ENCODE measurements around the gene ZNRF2.

The ZNRF2 gene

DNA sequence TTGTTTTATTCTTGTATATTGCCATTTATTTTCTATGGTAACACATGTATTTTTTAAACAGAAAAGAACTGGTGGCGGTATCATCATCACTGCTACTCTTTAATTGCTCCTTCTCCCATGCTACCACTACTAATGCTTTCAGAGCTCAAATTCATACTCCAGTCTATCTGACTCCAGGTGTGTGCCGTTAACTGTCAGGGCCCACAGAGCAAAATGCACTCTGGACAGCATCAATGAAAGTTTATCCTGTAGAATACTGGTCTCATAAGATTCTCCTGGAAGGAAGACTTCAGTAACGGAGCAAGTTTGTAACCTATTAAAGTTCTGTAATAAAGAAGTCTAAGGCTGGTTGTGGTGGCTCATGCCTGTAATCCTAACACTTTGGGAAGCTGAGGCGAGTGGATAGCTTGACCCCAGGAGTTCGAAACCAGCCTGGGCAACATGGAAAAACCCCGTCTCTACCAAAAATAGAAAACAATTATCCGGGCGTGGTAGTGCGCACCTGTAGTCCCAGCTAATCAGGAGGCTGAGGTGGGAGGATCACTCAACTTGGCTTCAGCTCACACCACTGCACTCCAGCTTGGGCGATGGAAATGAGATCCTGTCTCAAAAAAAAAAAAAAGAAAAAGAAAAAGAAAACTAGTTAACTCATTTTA lies 18.4 kb downstream of the ZNRF2 start:
- Histone ChIP-seq H3K4me3 (ENCODE audit: insufficient read depth, low read length, poor library complexity, severe bottlenecking) (no peak overlapping the region), H3K4me2 (ENCODE audit: low read depth, low read length, poor library complexity, severe bottlenecking) (no peak overlapping the region), H3K9me2 (replicated peaks; ENCODE audit: insufficient read depth, low read length) (no peaks in the 10 kb centered on the region), H3F3A (ENCODE audit: insufficient read depth) (peaks cover 7% of the 10 kb centered on the region; the same call in 1 of the 2 replicates), H3K9ac (ENCODE audit: low read length) (no peak overlapping the region), H3K79me2 (ENCODE audit: insufficient read depth, low read length) (peaks cover 100% of the 10 kb centered on the region), H4K20me1 (ENCODE audit: low read depth, low read length) (peaks cover 68% of the 10 kb centered on the region), H3K9me3 (ENCODE audit: insufficient read depth, low read length) (no peaks in the 10 kb centered on the region), H3K27ac (ENCODE audit: low read depth, low read length) (no peak overlapping the region), H3K36me3 (ENCODE audit: low read length) (no peaks in the 10 kb centered on the region), H2AFZ (ENCODE audit: low read depth, low read length, severe bottlenecking) (no peak overlapping the region), H3K27me3 (ENCODE audit: low read length) (no peaks in the 10 kb centered on the region)
- TF ChIP-seq EZH2phosphoT487 (conservative IDR thresholded peaks at IDR 0.05; ENCODE audit: low read length) (no peak), CTCF (IDR thresholded peaks at IDR 0.05; ENCODE audit: insufficient read depth, low read length, poor library complexity, severe bottlenecking) (no peak)

- Histone ChIP-seq H3K36me3 (ENCODE audit: low read length) (no peaks in the 10 kb centered on the region), H3F3A (ENCODE audit: insufficient read depth) (peaks cover 7% of the 10 kb centered on the region; the same call in 1 of the 2 replicates), H3K9me3 (ENCODE audit: insufficient read depth, low read length) (no peaks in the 10 kb centered on the region), H3K27ac (ENCODE audit: low read depth, low read length) (no peak overlapping the region), H3K27me3 (ENCODE audit: low read length) (no peaks in the 10 kb centered on the region), H3K4me2 (ENCODE audit: low read depth, low read length, poor library complexity, severe bottlenecking) (no peak overlapping the region), H4K20me1 (ENCODE audit: low read depth, low read length) (peaks cover 75% of the 10 kb centered on the region), H3K79me2 (ENCODE audit: insufficient read depth, low read length) (peaks cover 100% of the 10 kb centered on the region), H3K4me3 (ENCODE audit: insufficient read depth, low read length, poor library complexity, severe bottlenecking) (no peak overlapping the region), H3K9ac (ENCODE audit: low read length) (no peak overlapping the region), H3K9me2 (replicated peaks; ENCODE audit: insufficient read depth, low read length) (no peaks in the 10 kb centered on the region), H2AFZ (ENCODE audit: low read depth, low read length, severe bottlenecking) (no peak overlapping the region)
- TF ChIP-seq EZH2phosphoT487 (conservative IDR thresholded peaks at IDR 0.05; ENCODE audit: low read length) (no peak), CTCF (IDR thresholded peaks at IDR 0.05; ENCODE audit: insufficient read depth, low read length, poor library complexity, severe bottlenecking) (no peak)
Observed at GRCh38 chr7:30303312-30304039, 19.1 kb downstream of the ZNRF2 start.

DNA sequence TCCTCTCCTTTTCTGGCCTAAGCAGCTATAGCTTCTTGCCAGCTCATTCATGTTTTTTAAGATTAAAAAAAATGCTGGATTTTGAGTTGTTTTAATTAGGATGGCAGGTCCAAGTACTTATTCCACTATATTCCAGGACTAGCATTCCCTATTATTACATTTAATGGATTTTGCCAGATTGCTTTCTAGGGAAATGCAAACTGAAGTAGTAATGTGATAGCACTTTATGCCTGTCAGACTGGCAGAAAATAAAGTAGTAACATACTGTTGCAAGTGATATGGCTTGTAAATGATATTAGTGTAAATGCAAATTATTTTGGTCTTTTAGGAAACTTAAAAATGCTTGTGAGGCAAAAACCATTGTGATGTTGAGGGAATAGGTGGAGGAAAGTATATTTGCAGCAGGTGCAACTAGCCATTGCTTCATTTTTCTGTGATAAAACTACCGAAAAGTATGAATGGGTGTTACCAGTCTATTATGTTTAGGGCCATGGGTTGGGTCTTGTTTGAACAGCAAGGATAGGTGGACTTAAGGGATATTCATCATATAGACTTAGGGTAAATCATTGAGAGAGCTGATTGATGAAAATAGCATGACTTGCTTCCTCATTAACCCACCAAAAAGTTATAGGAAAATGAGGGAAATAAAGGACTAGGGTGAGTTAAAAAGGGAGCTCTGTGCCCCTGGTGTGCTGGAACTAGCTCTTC lies 19.9 kb downstream of the ZNRF2 start:
- no peaks in the 10 kb centered on the region for H3K9me2 ChIP-seq (replicated peaks; ENCODE audit: insufficient read depth, low read length)
- H3K9ac ChIP-seq (ENCODE audit: low read length), result no peak overlapping the region
- H4K20me1 ChIP-seq (ENCODE audit: low read depth, low read length), result peaks cover 84% of the 10 kb centered on the region
- no peaks in the 10 kb centered on the region for H3K9me3 ChIP-seq (ENCODE audit: insufficient read depth, low read length)
- H3K4me3 ChIP-seq (ENCODE audit: insufficient read depth, low read length, poor library complexity, severe bottlenecking), result no peak overlapping the region
- H3K27me3 ChIP-seq (ENCODE audit: low read length), result no peaks in the 10 kb centered on the region
- H3K27ac ChIP-seq (ENCODE audit: low read depth, low read length), result no peak overlapping the region
- no peak overlapping the region for H2AFZ ChIP-seq (ENCODE audit: low read depth, low read length, severe bottlenecking)
- no peak overlapping the region for H3K4me2 ChIP-seq (ENCODE audit: low read depth, low read length, poor library complexity, severe bottlenecking)
- H3K36me3 ChIP-seq (ENCODE audit: low read length), result no peaks in the 10 kb centered on the region
- peaks cover 7% of the 10 kb centered on the region; the same call in 1 of the 2 replicates for H3F3A ChIP-seq (ENCODE audit: insufficient read depth)
- peaks cover 100% of the 10 kb centered on the region for H3K79me2 ChIP-seq (ENCODE audit: insufficient read depth, low read length)
- TF ChIP-seq EZH2phosphoT487 (conservative IDR thresholded peaks at IDR 0.05; ENCODE audit: low read length) (no peak), CTCF (IDR thresholded peaks at IDR 0.05; ENCODE audit: insufficient read depth, low read length, poor library complexity, severe bottlenecking) (no peak)

All from SU-DHL-6 (cell line).